ENCODE data around the gene NECTIN4. TPM values are rescaled to one million over a fixed set of nuclear protein-coding genes. Genes with fewer than 3 reads are reported as not detected.

The NECTIN4 gene
- total and polyA plus RNA-seq, 10 of the 15 experiments (the other 5 are each of a cell fraction or from before 2014, with no cell fraction given) = 2.8 to 8.7 (median 3.7) TPM

- POLR2A ChIA-PET = interaction anchor here (0.7 to 2.2 kb wide), 11 partner anchors 18 to 331 kb away, joined by 3 to 21 read pairs (median 4); partner anchors contain the start of genes ARHGAP30 and F11R
- 0% methylated on average over 3 of the region's 3 CpGs for WGBS (ENCODE audit: insufficient coverage, insufficient replicate concordance, low lambda C conversion rate, missing lambda C conversion rate)
- H3K4me1 ChIP-seq (ENCODE audit: control insufficient read depth, insufficient read depth, low read length) = peaks cover 13% of the 10 kb centered on the region
- DNase-seq (ENCODE audit: low read depth, low spot score) (no peak), ATAC-seq (no peak), FAIRE-seq (no peak)
- RAD21 ChIA-PET (ENCODE audit: unreplicated experiment) = interaction anchor here (1.0 to 4.2 kb wide), 8 partner anchors 8 to 58 kb away, joined by 3 to 22 read pairs (median 10); partner anchors contain the start of genes ARHGAP30 and F11R
- intact Hi-C loops (cut with micrococcal nuclease; ENCODE audit: unreplicated experiment) (no loop called here), in situ Hi-C loops (cut with MboI) (no loop called here)
- H3K27me3 ChIP-seq (replicated peaks in 1 of 2; ENCODE audit: control insufficient read depth in 2 of 2, insufficient read depth in 2 of 2, low read length in 1 of 2) = no peaks in the 10 kb centered on the region
- peak overlapping the region; percentile 41 for H3K9ac ChIP-seq (ENCODE audit: control insufficient read depth, insufficient read depth, low read length)
- H3K36me3 ChIP-seq (ENCODE audit: control insufficient read depth in 2 of 2, insufficient read depth in 2 of 2, low read length in 1 of 2) = peaks cover 22 to 34% of the 10 kb centered on the region in 2 experiments
- H3K9me3 ChIP-seq (replicated peaks; ENCODE audit: control insufficient read depth, insufficient read depth, low read length) = no peaks in the 10 kb centered on the region
- SMC1A ChIA-PET (ENCODE audit: uncharacterized antibody, unreplicated experiment) = interaction anchor here (0.9 to 6.3 kb wide), 10 partner anchors 8 to 58 kb away, joined by 3 to 51 read pairs (median 6); partner anchors contain the start of genes ARHGAP30 and F11R
- peak overlapping the region; percentile 57 for H3K4me2 ChIP-seq (ENCODE audit: control insufficient read depth, insufficient read depth)
- H2AFZ ChIP-seq (ENCODE audit: control insufficient read depth, low read depth, low read length) = peak overlapping the region; percentile 83
- peaks cover 12% of the 10 kb centered on the region for H3K79me2 ChIP-seq (ENCODE audit: control insufficient read depth, insufficient read depth, low read length)
- no peaks in the 10 kb centered on the region for H4K20me1 ChIP-seq (ENCODE audit: control insufficient read depth, insufficient read depth)
- CTCF ChIA-PET = interaction anchor here (0.9 to 11.1 kb wide), 11 partner anchors 8 to 127 kb away, joined by 3 to 181 read pairs (median 14); partner anchors contain the start of genes ARHGAP30, F11R, KLHDC9 and PPOX
- H3K4me3 ChIP-seq = peak overlapping the region; percentile 87; the same call in 1 of the 2 replicates
- no TSS peak for BruUV-seq (replicated peaks)
- H3K27ac ChIP-seq (ENCODE audit: control insufficient read depth, insufficient read depth) = 0 out of 2 replicates have a peak overlapping the region, but pooled peaks have one; percentile 69
- TF ChIP-seq ATF7 (IDR thresholded peaks at IDR 0.05; ENCODE audit: low read depth) (no peak), SREBF2 (IDR thresholded peaks at IDR 0.05; ENCODE audit: low read length) (no peak), SKIL (IDR thresholded peaks at IDR 0.05; ENCODE audit: low read depth, poor library complexity, severe bottlenecking) (no peak), SRF (IDR thresholded peaks at IDR 0.05; ENCODE audit: low read depth in 2 of 2, low read length in 2 of 2) (no peak), ZBTB40 (IDR thresholded peaks at IDR 0.05; ENCODE audit: borderline replicate concordance) (peak; percentile 39; the same call in 1 of the 2 replicates), ZBED1 (IDR thresholded peaks at IDR 0.05; ENCODE audit: borderline replicate concordance) (0 out of 2 replicates have a peak, but pooled peaks have one; percentile 45), TCF3 (IDR thresholded peaks at IDR 0.05; ENCODE audit: borderline replicate concordance, insufficient read depth, low read depth, low read length) (no peak), BRCA1 (IDR thresholded peaks at IDR 0.05; ENCODE audit: low read depth, low read length) (no peak), BACH1 (IDR thresholded peaks at IDR 0.05; ENCODE audit: borderline replicate concordance) (no peak), MEF2B (IDR thresholded peaks at IDR 0.05; ENCODE audit: partially characterized antibody, poor library complexity, severe bottlenecking) (no peak), MTA2 (IDR thresholded peaks at IDR 0.05; ENCODE audit: low read depth) (no peak), SUZ12 (IDR thresholded peaks at IDR 0.05; ENCODE audit: unreplicated experiment) (no peak), ZNF24 (IDR thresholded peaks at IDR 0.05) (no peak), MAX (IDR thresholded peaks at IDR 0.05; ENCODE audit: low read depth, low read length) (no peak), HDGF (IDR thresholded peaks at IDR 0.05) (no peak), CREM (IDR thresholded peaks at IDR 0.05; ENCODE audit: low read depth) (no peak), IRF5 (IDR thresholded peaks at IDR 0.05; ENCODE audit: borderline replicate concordance) (no peak)
Measured at GRCh38 chr1:161039154-161039545, 50.2 kb downstream of the NECTIN4 start.

Data from GM12878 (cell line).